Lower lobe of right lung (tissue), 2 donors: ENCODE results near the gene NKAIN2. TPM values are rescaled to one million over a fixed set of nuclear protein-coding genes. Genes with fewer than 3 reads are reported as not detected.
"Not testable (repeated sequence)": the region's sequence is repeated elsewhere in the genome, so short reads cannot be mapped to it uniquely, and the experiment has no call there.

Source experiments
- ATAC-seq, 2 donors: fragments of 200-7000 bp; cut with Tn5 transposase; one replicate each; pipeline ENCODE4 v1.9.1; 2020 to 2022; ENCODE audit warnings: mild to moderate bottlenecking in 2 of 2, moderate library complexity in 2 of 2
- DNase-seq: peaks from one replicate; pipeline ENCODE4 v3.0.0-alpha.2; 2020
- H3K27ac ChIP-seq: fragments of 200-600 bp; one replicate; pipeline ENCODE4 v1.8.0; 2022
- H3K27me3 ChIP-seq: fragments of 200-600 bp; one replicate; pipeline ENCODE4 v1.8.0; 2022; ENCODE audit warnings: low read depth
- H3K36me3 ChIP-seq: fragments of 200-600 bp; one replicate; pipeline ENCODE4 v1.8.0; 2022; ENCODE audit warnings: mild to moderate bottlenecking
- H3K4me1 ChIP-seq: fragments of 200-600 bp; one replicate; pipeline ENCODE4 v1.8.0; 2022
- H3K4me3 ChIP-seq: fragments of 200-600 bp; one replicate; pipeline ENCODE4 v1.8.0; 2022; ENCODE audit warnings: mild to moderate bottlenecking
- H3K9me3 ChIP-seq: fragments of 200-600 bp; one replicate; pipeline ENCODE4 v1.8.0; 2022
- CTCF ChIP-seq: fragments of 200-600 bp; IDR thresholded peaks from one replicate; pipeline ENCODE4 v1.8.0; 2022; ENCODE audit warnings: antibody characterized with exemption, mild to moderate bottlenecking
- intact Hi-C: fragments of 100-400 bp; cut with DNase I; formaldehyde crosslinking; loops from one replicate; pipeline ENCODE4 v1.11.0; 2022
- total RNA-seq: library from RNA; stranded (reverse); fragmentation: NEBNext Ultra II Directional; extraction: Animal tissue kit (Norgen Biotek cat#: 25700); gene quantifications from one replicate; pipeline ENCODE4 v1.2.1, GENCODE V29; 2021
- donor health status: DM: no; HTN: yes; CAD: no; lungs with severe emphysema.

NKAIN2 gene
- total RNA-seq, 1 donor from 2014 or later, result 0.12 TPM

GRCh38 chr6:124463271-124463670, 659.6 kb downstream of the NKAIN2 start:
- intact Hi-C loops, result no loop called here
- no peaks in the 10 kb centered on the region for H3K27me3 ChIP-seq
- no peaks in the 10 kb centered on the region for H3K36me3 ChIP-seq
- no peak overlapping the region for H3K27ac ChIP-seq
- no peak overlapping the region for H3K4me3 ChIP-seq
- H3K9me3 ChIP-seq, result no peaks in the 10 kb centered on the region
- no peaks in the 10 kb centered on the region for H3K4me1 ChIP-seq
- DNase-seq, result no peak
- TF ChIP-seq CTCF, result no peak
- no peak for ATAC-seq

GRCh38 chr6:124464600-124464999, 660.9 kb downstream of the NKAIN2 start:
- intact Hi-C loops, H3K9me3 ChIP-seq, ATAC-seq, H3K4me1 ChIP-seq, H3K27ac ChIP-seq, DNase-seq, H3K4me3 ChIP-seq, H3K27me3 ChIP-seq, H3K36me3 ChIP-seq: not testable (repeated sequence)

GRCh38 chr6:124466949-124467348, 663.3 kb downstream of the NKAIN2 start:
- TF ChIP-seq CTCF, result no peak
- H3K9me3 ChIP-seq, result no peaks in the 10 kb centered on the region
- H3K4me1 ChIP-seq, result no peaks in the 10 kb centered on the region
- no peak for DNase-seq
- ATAC-seq, result no peak
- H3K27ac ChIP-seq, result no peak overlapping the region
- no peaks in the 10 kb centered on the region for H3K36me3 ChIP-seq
- H3K27me3 ChIP-seq, result no peaks in the 10 kb centered on the region
- H3K4me3 ChIP-seq, result no peak overlapping the region
- intact Hi-C loops, result no loop called here

GRCh38 chr6:124467366-124467765, 663.7 kb downstream of the NKAIN2 start:
- TF ChIP-seq CTCF, result no peak
- ATAC-seq, result no peak
- Histone ChIP-seq H3K4me1 (no peaks in the 10 kb centered on the region), H3K4me3 (no peak overlapping the region), H3K27ac (no peak overlapping the region), H3K27me3 (no peaks in the 10 kb centered on the region), H3K36me3 (no peaks in the 10 kb centered on the region), H3K9me3 (no peaks in the 10 kb centered on the region)
- intact Hi-C loops, result no loop called here
- DNase-seq, result no peak

GRCh38 chr6:124470803-124471202, 667.1 kb downstream of the NKAIN2 start:
- intact Hi-C loops, result no loop called here
- Histone ChIP-seq H3K27ac (no peak overlapping the region), H3K4me1 (no peaks in the 10 kb centered on the region), H3K36me3 (no peaks in the 10 kb centered on the region), H3K9me3 (no peaks in the 10 kb centered on the region), H3K27me3 (no peaks in the 10 kb centered on the region), H3K4me3 (no peak overlapping the region)
- TF ChIP-seq CTCF, result no peak
- ATAC-seq, result no peak
- no peak for DNase-seq

GRCh38 chr6:124475176-124475575, 671.5 kb downstream of the NKAIN2 start:
- Histone ChIP-seq H3K9me3 (no peaks in the 10 kb centered on the region), H3K27ac (no peak overlapping the region), H3K4me1 (no peaks in the 10 kb centered on the region), H3K4me3 (no peak overlapping the region), H3K36me3 (no peaks in the 10 kb centered on the region), H3K27me3 (no peaks in the 10 kb centered on the region)
- no peak for TF ChIP-seq CTCF
- intact Hi-C loops, result no loop called here
- ATAC-seq, result no peak
- no peak for DNase-seq
